ENCODE measurements around the gene IFI35.
"Not testable (repeated sequence)": the region's sequence is repeated elsewhere in the genome, so short reads cannot be mapped to it uniquely, and the experiment has no call there.

Gene IFI35

DNA sequence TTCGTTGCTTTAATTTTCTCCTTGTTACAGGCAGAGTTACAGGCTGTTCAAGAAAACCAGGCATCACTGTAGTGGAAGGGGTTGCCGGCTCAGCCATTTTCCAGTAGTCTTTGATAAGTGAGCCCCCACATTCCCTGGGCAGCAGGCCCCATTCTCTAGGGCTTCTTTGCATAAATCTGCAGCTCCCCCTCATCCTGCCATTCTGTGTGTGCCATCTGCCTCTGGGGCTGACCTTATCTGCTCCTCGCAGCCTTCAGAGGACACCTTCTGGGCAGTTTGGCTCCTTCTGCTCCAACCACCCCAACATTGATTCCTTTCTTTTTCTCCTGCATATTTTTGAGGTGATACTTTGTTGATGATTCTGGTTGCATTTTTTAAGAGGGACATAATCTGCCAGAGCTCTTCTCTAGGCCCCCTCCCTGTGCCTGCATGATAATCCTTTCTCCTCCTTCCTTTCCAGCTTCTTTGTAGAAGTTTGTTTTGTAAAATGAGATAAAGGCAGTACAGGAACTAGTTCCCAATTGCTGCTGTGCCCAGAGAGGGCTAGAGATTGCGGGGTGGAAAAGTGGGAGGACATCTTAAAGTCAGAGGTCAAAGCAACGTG lies 35.5 kb downstream of the IFI35 start:
- TF ChIP-seq GATA1 (IDR thresholded peaks at IDR 0.05; ENCODE audit: low read depth, low read length) (no peak), POLR2A (IDR thresholded peaks at IDR 0.05; ENCODE audit: low read length) (no peak)
- DNase-seq = peak; percentile 24 to 55

GRCh38 chr17:43043307-43043706 lies 36.7 kb downstream of the IFI35 start:
- no peak for DNase-seq
- TF ChIP-seq POLR2A (IDR thresholded peaks at IDR 0.05; ENCODE audit: low read length) (no peak), GATA1 (IDR thresholded peaks at IDR 0.05; ENCODE audit: low read depth, low read length) (no peak)

DNA sequence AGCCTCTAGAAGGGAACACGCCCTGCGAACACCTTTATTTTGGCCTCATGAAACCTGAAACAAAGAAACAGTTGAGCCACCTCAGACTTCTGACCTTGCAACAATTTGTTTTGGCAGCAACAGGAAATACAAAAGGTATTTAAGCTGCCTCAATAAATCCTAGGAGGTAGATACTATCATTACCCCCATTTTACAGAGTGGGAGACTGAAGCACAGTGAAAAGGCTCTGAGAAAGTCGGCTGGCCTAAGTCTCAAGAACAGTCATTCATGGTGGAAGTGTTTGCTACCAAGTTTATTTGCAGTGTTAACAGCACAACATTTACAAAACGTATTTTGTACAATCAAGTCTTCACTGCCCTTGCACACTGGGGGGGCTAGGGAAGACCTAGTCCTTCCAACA lies 37.4 kb downstream of the IFI35 start:
- TF ChIP-seq GATA1 (IDR thresholded peaks at IDR 0.05; ENCODE audit: low read depth, low read length) (no peak), POLR2A (IDR thresholded peaks at IDR 0.05; ENCODE audit: low read length) (no peak)
- DNase-seq = no peak

GRCh38 chr17:43051969-43052368 lies 45.4 kb downstream of the IFI35 start:
- DNase-seq = no peak
- TF ChIP-seq GATA1 (IDR thresholded peaks at IDR 0.05; ENCODE audit: low read depth, low read length) = no peak
- no peak for TF ChIP-seq POLR2A (IDR thresholded peaks at IDR 0.05; ENCODE audit: low read length)

DNA sequence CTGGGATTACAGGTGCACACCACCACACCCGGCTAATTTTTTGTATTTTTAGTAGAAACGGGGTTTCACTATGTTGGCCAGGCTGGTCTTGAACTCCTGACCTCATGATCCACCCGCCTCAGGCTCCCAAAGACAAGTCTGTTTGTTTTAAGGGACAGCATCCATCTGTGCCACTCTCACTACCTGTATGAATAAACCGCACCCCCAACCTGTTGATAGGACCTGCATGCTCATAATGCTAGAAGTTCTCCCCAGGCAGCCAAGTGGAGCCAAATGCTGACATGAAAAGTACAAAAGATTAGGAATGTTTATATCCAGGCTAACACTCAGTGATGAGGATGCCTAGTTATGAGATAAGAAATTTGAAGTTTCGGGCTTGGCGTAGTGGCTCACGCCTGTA lies 46.4 kb downstream of the IFI35 start:
- DNase-seq = not testable (repeated sequence)

DNA sequence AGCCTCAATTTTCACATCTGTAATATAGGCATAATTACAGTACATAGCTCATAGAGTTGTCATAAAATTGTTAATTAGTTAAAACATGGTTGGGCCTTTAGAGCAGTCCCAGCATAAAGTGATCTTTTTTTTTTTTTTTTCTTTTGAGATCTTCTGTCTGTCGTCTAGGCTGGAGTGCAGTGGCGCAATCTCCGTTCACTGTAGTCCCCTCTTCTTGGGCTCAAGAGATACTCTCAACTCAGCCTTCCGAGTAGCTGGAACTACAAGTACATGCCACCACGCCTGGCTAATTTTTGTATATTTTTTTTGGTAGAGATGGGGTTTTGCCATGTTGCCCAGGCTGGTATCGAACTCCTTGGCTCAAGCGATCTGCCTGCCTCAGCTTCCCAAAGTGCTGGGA lies 49.5 kb downstream of the IFI35 start:
- no peak for TF ChIP-seq GATA1 (IDR thresholded peaks at IDR 0.05; ENCODE audit: low read depth, low read length)
- TF ChIP-seq POLR2A (IDR thresholded peaks at IDR 0.05; ENCODE audit: low read length) = no peak
- DNase-seq = no peak

DNA sequence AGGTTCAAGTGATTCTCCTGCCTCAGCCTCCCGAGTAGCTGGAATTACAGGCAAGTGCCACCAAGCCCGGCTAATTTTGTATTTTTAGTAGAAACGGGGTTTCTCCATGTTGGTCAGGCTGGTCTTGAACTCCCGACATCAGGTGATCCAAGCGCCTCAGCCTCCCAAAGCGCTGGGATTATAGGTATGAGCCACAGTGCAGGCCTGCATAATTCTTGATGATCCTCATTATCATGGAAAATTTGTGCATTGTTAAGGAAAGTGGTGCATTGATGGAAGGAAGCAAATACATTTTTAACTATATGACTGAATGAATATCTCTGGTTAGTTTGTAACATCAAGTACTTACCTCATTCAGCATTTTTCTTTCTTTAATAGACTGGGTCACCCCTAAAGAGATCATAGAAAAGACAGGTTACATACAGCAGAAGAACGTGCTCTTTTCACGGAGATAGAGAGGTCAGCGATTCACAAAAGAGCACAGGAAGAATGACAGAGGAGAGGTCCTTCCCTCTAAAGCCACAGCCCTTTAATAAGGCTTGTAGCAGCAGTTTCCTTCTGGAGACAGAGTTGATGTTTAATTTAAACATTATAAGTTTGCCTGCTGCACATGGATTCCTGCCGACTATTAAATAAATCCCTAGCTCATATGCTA lies 56.5 kb downstream of the IFI35 start:
- TF ChIP-seq POLR2A (IDR thresholded peaks at IDR 0.05; ENCODE audit: low read length) = no peak
- no peak for TF ChIP-seq GATA1 (IDR thresholded peaks at IDR 0.05; ENCODE audit: low read depth, low read length)
- DNase-seq = no peak
